ENCODE measurements around the gene EDEM1.
A peak's percentile ranks its signal among the peaks of the same experiment; 100 is the strongest.

Gene EDEM1

GRCh38 chr3:5248822-5249221 is 61.3 kb downstream of the EDEM1 start:
- DNase-seq (ENCODE audit: low read depth), result no peak
- H3K4me3 ChIP-seq (ENCODE audit: low read length), result no peak overlapping the region
- TF ChIP-seq CTCF (conservative IDR thresholded peaks at IDR 0.05; ENCODE audit: low read length), result no peak

GRCh38 chr3:5250467-5251195 is 63.1 kb downstream of the EDEM1 start:
- TF ChIP-seq CTCF (conservative IDR thresholded peaks at IDR 0.05; ENCODE audit: low read length), result no peak
- peak; percentile 25 for DNase-seq (ENCODE audit: low read depth)
- H3K4me3 ChIP-seq (ENCODE audit: low read length), result peak overlapping the region; percentile 54

GRCh38 chr3:5251196-5251583 is 63.7 kb downstream of the EDEM1 start:
- no peak for DNase-seq (ENCODE audit: low read depth)
- H3K4me3 ChIP-seq (ENCODE audit: low read length), result peak overlapping the region; percentile 54
- TF ChIP-seq CTCF (conservative IDR thresholded peaks at IDR 0.05; ENCODE audit: low read length), result no peak

- DNase-seq (ENCODE audit: low read depth), result no peak
- H3K4me3 ChIP-seq (ENCODE audit: low read length), result no peak overlapping the region
- TF ChIP-seq CTCF (conservative IDR thresholded peaks at IDR 0.05; ENCODE audit: low read length), result no peak
Measured at GRCh38 chr3:5252131-5252530, 64.6 kb downstream of the EDEM1 start.

- H3K4me3 ChIP-seq (ENCODE audit: low read length), result no peak overlapping the region
- no peak for TF ChIP-seq CTCF (conservative IDR thresholded peaks at IDR 0.05; ENCODE audit: low read length)
- DNase-seq (ENCODE audit: low read depth), result no peak
Measured at GRCh38 chr3:5254281-5255048, 67.0 kb downstream of the EDEM1 start.

GRCh38 chr3:5255404-5256344 is 68.2 kb downstream of the EDEM1 start:
- DNase-seq (ENCODE audit: low read depth), result no peak
- no peak for TF ChIP-seq CTCF (conservative IDR thresholded peaks at IDR 0.05; ENCODE audit: low read length)
- H3K4me3 ChIP-seq (ENCODE audit: low read length), result no peak overlapping the region

All from AG10803 (cell line).